ENCODE results near the gene IFITM5.

IFITM5 gene

GRCh38 chr11:259413-259812, 39.9 kb downstream of the IFITM5 start:
- DNase-seq (ENCODE audit: low read depth in 1 of 2, low spot score in 1 of 2) = no peak
- in situ Hi-C loops (cut with HindIII; ENCODE audit: low pct_unique_long_range_greater_than_20kb, low sequenced_read_pairs) = no loop called here
- no peak for TF ChIP-seq JUND (IDR thresholded peaks at IDR 0.05; ENCODE audit: low read depth)

GRCh38 chr11:257766-258493, 41.4 kb downstream of the IFITM5 start:
- peak in 1 of 2 experiments; percentile 27 for DNase-seq (ENCODE audit: low read depth in 1 of 2, low spot score in 1 of 2)
- TF ChIP-seq JUND (IDR thresholded peaks at IDR 0.05; ENCODE audit: low read depth) = no peak
- in situ Hi-C loops (cut with HindIII; ENCODE audit: low pct_unique_long_range_greater_than_20kb, low sequenced_read_pairs) = no loop called here

- no peak for DNase-seq (ENCODE audit: low read depth in 1 of 2, low spot score in 1 of 2)
These were observed 42.2 kb downstream of the IFITM5 start for GRCh38 chr11:256952-257737.

GRCh38 chr11:255816-256215, 43.5 kb downstream of the IFITM5 start:
- DNase-seq (ENCODE audit: low read depth in 1 of 2, low spot score in 1 of 2) = no peak
- in situ Hi-C loops (cut with HindIII; ENCODE audit: low pct_unique_long_range_greater_than_20kb, low sequenced_read_pairs) = no loop called here
- no peak for TF ChIP-seq JUND (IDR thresholded peaks at IDR 0.05; ENCODE audit: low read depth)

More at GRCh38 chr11:256952-257737, 42.2 kb downstream of the IFITM5 start:
- in situ Hi-C loops (cut with HindIII; ENCODE audit: low pct_unique_long_range_greater_than_20kb, low sequenced_read_pairs) = no loop called here
- TF ChIP-seq JUND (IDR thresholded peaks at IDR 0.05; ENCODE audit: low read depth) = no peak

- no peak for TF ChIP-seq JUND (IDR thresholded peaks at IDR 0.05; ENCODE audit: low read depth)
- DNase-seq (ENCODE audit: low read depth in 1 of 2, low spot score in 1 of 2) = no peak
- in situ Hi-C loops (cut with HindIII; ENCODE audit: low pct_unique_long_range_greater_than_20kb, low sequenced_read_pairs) = no loop called here
These were observed 44.1 kb downstream of the IFITM5 start for GRCh38 chr11:255176-255575.

- DNase-seq (ENCODE audit: low read depth in 1 of 2, low spot score in 1 of 2) = no peak
- in situ Hi-C loops (cut with HindIII; ENCODE audit: low pct_unique_long_range_greater_than_20kb, low sequenced_read_pairs) = no loop called here
- no peak for TF ChIP-seq JUND (IDR thresholded peaks at IDR 0.05; ENCODE audit: low read depth)
These were observed 45.4 kb downstream of the IFITM5 start for GRCh38 chr11:253886-254270.

- in situ Hi-C loops (cut with HindIII; ENCODE audit: low pct_unique_long_range_greater_than_20kb, low sequenced_read_pairs) = no loop called here
- DNase-seq (ENCODE audit: low read depth in 1 of 2, low spot score in 1 of 2) = no peak
- TF ChIP-seq JUND (IDR thresholded peaks at IDR 0.05; ENCODE audit: low read depth) = no peak
These were observed 46.0 kb downstream of the IFITM5 start for GRCh38 chr11:253160-253885.

GRCh38 chr11:252666-253065, 46.7 kb downstream of the IFITM5 start:
- in situ Hi-C loops (cut with HindIII; ENCODE audit: low pct_unique_long_range_greater_than_20kb, low sequenced_read_pairs) = no loop called here
- no peak for DNase-seq (ENCODE audit: low read depth in 1 of 2, low spot score in 1 of 2)
- no peak for TF ChIP-seq JUND (IDR thresholded peaks at IDR 0.05; ENCODE audit: low read depth)

- no peak for TF ChIP-seq JUND (IDR thresholded peaks at IDR 0.05; ENCODE audit: low read depth)
- DNase-seq (ENCODE audit: low read depth in 1 of 2, low spot score in 1 of 2) = no peak
- in situ Hi-C loops (cut with HindIII; ENCODE audit: low pct_unique_long_range_greater_than_20kb, low sequenced_read_pairs) = no loop called here
These were observed 47.8 kb downstream of the IFITM5 start for GRCh38 chr11:251550-251949.

GRCh38 chr11:250740-251299, 48.5 kb downstream of the IFITM5 start:
- TF ChIP-seq JUND (IDR thresholded peaks at IDR 0.05; ENCODE audit: low read depth) = no peak
- peak in 1 of 2 experiments; percentile 65 for DNase-seq (ENCODE audit: low read depth in 1 of 2, low spot score in 1 of 2)
- in situ Hi-C loops (cut with HindIII; ENCODE audit: low pct_unique_long_range_greater_than_20kb, low sequenced_read_pairs) = no loop called here

- no peak for DNase-seq (ENCODE audit: low read depth in 1 of 2, low spot score in 1 of 2)
- in situ Hi-C loops (cut with HindIII; ENCODE audit: low pct_unique_long_range_greater_than_20kb, low sequenced_read_pairs) = no loop called here
- no peak for TF ChIP-seq JUND (IDR thresholded peaks at IDR 0.05; ENCODE audit: low read depth)
These were observed 49.1 kb downstream of the IFITM5 start for GRCh38 chr11:250274-250673.

GRCh38 chr11:249062-249461, 50.3 kb downstream of the IFITM5 start:
- no peak for TF ChIP-seq JUND (IDR thresholded peaks at IDR 0.05; ENCODE audit: low read depth)
- in situ Hi-C loops (cut with HindIII; ENCODE audit: low pct_unique_long_range_greater_than_20kb, low sequenced_read_pairs) = no loop called here
- DNase-seq (ENCODE audit: low read depth in 1 of 2, low spot score in 1 of 2) = no peak
